ENCODE data around the gene USP6NL.

- TF ChIP-seq CTCF (IDR thresholded peaks at IDR 0.05) (no peak), POLR2A (IDR thresholded peaks at IDR 0.05) (no peak)
Measured at GRCh38 chr10:11629731-11630130, 18.3 kb upstream of the USP6NL start.

Data from testis (tissue), 2 donors.